IMR-90 (cell line): ENCODE data around the gene FBXO3. TPM values are rescaled to one million over a fixed set of nuclear protein-coding genes. Genes with fewer than 3 reads are reported as not detected.

Experiments
- ATAC-seq: fragments of 200-7000 bp; cut with Tn5 transposase; 2 replicates; pipeline ENCODE4 v1.9.1; 2020; ENCODE audit warnings: low read depth, mild to moderate bottlenecking, moderate library complexity
- BruUV-seq: library from RNA; stranded (reverse); fragments of 400-500 nt; replicated peaks from 2 replicates; lab custom pipeline; 2021; lab: Mats Ljungman, UMichigan
- CTCF ChIA-PET: fragments of 300-600 bp; formaldehyde crosslinking; extraction: SDS; loops from one replicate; lab custom pipeline; 2021; ENCODE audit warnings: antibody characterized with exemption; lab: Yijun Ruan, JAX
- POLR2A ChIA-PET: fragments of 300-600 bp; sonication (Branson Sonifier 250); formaldehyde crosslinking; loops from one replicate; lab custom pipeline; 2022; ENCODE audit warnings: antibody characterized with exemption; ENCODE audit not compliant: unreplicated experiment; lab: Charles Lee
- DNase-seq: peaks from one replicate; pipeline ENCODE4 v3.0.0; 2013
- H2AFZ ChIP-seq: replicated peaks from 2 replicates; pipeline ENCODE3; 2013; ENCODE audit warnings: low read length, mild to moderate bottlenecking; ENCODE audit not compliant: poor library complexity
- H2AK5ac ChIP-seq: 2 replicates; pipeline ENCODE4 v1.6.1; 2013; ENCODE audit warnings: low read depth, low read length, inconsistent platforms
- H2AK9ac ChIP-seq: replicated peaks from 2 replicates; pipeline ENCODE3; 2013; ENCODE audit warnings: mild to moderate bottlenecking, low read depth, low read length, moderate library complexity; ENCODE audit not compliant: poor library complexity
- H2BK120ac ChIP-seq: 2 replicates; pipeline ENCODE4 v1.6.1; 2013; ENCODE audit warnings: low read depth, low read length, inconsistent platforms
- H2BK15ac ChIP-seq: 3 replicates; pipeline ENCODE4 v1.6.1; 2013; ENCODE audit warnings: low read depth, low read length, inconsistent platforms
- H2BK20ac ChIP-seq: 2 replicates; pipeline ENCODE4 v1.6.1; 2013; ENCODE audit warnings: low read depth, mild to moderate bottlenecking, inconsistent platforms, low read length, moderate library complexity
- H2BK5ac ChIP-seq: 2 replicates; pipeline ENCODE4 v1.6.1; 2013; ENCODE audit warnings: mild to moderate bottlenecking, low read depth, low read length, inconsistent platforms; ENCODE audit not compliant: poor library complexity, severe bottlenecking
- H3K14ac ChIP-seq: replicated peaks from 2 replicates; pipeline ENCODE4 v1.6.1; 2013; ENCODE audit warnings: low read depth, low read length, inconsistent platforms
- H3K18ac ChIP-seq: 2 replicates; pipeline ENCODE4 v1.6.1; 2013; ENCODE audit warnings: low read depth, low read length, control low read depth
- H3K23ac ChIP-seq: 2 replicates; pipeline ENCODE4 v1.6.1; 2013; ENCODE audit warnings: low read depth, low read length, inconsistent platforms
- H3K27ac ChIP-seq: 2 replicates; pipeline ENCODE4 v1.5.1; 2013; ENCODE audit warnings: mild to moderate bottlenecking, control low read depth, low read length; ENCODE audit not compliant: insufficient read depth
- H3K27me3 ChIP-seq: 2 replicates; pipeline ENCODE4 v1.6.1; 2013; ENCODE audit warnings: low read length; ENCODE audit not compliant: control insufficient read depth, insufficient read depth
- H3K36me3 ChIP-seq: 2 replicates; pipeline ENCODE4 v1.6.1; 2013; ENCODE audit warnings: low read length, mixed read lengths; ENCODE audit not compliant: control insufficient read depth, insufficient read depth
- H3K4ac ChIP-seq: 2 replicates; pipeline ENCODE4 v1.6.1; 2013; ENCODE audit warnings: low read depth, low read length, inconsistent platforms
- H3K4me1 ChIP-seq: 2 replicates; pipeline ENCODE4 v1.6.1; 2013; ENCODE audit warnings: low read length, mixed read lengths; ENCODE audit not compliant: control insufficient read depth, insufficient read depth
- H3K4me2 ChIP-seq: 2 replicates; pipeline ENCODE4 v1.6.1; 2013; ENCODE audit warnings: low read depth, mild to moderate bottlenecking, control low read depth, low read length, moderate library complexity
- H3K4me3 ChIP-seq: 2 replicates; pipeline ENCODE4 v1.5.1; 2013; ENCODE audit warnings: low read depth, mild to moderate bottlenecking, control low read depth, low read length, moderate library complexity; ENCODE audit not compliant: insufficient read depth
- H3K56ac ChIP-seq: 2 replicates; pipeline ENCODE4 v1.6.1; 2013; ENCODE audit warnings: low read length, inconsistent platforms; ENCODE audit not compliant: insufficient read depth; ENCODE audit errors: extremely low read depth
- H3K79me1 ChIP-seq, 2 experiments: 2 replicates each; pipeline ENCODE4 v1.6.1; 2013; ENCODE audit warnings: low read length in 2 of 2, inconsistent platforms in 1 of 2, low read depth in 1 of 2
- H3K9ac ChIP-seq: 2 replicates; pipeline ENCODE4 v1.6.1; 2013; ENCODE audit warnings: low read depth, low read length, control low read depth
- H3K9me1 ChIP-seq: 2 replicates; pipeline ENCODE4 v1.6.1; 2013; ENCODE audit warnings: low read length, inconsistent platforms; ENCODE audit not compliant: insufficient read depth
- H3K9me3 ChIP-seq: 2 replicates; pipeline ENCODE4 v1.6.1; 2013; ENCODE audit warnings: low read length; ENCODE audit not compliant: control insufficient read depth, insufficient read depth
- H4K20me1 ChIP-seq: 2 replicates; pipeline ENCODE4 v1.6.1; 2013; ENCODE audit warnings: low read length, inconsistent platforms; ENCODE audit not compliant: insufficient read depth
- H4K5ac ChIP-seq: 2 replicates; pipeline ENCODE4 v1.6.1; 2013; ENCODE audit warnings: mild to moderate bottlenecking, low read depth, low read length, control low read depth
- H4K8ac ChIP-seq, 2 experiments: 2 replicates each; pipeline ENCODE4 v1.6.1; 2013; ENCODE audit warnings: low read depth in 2 of 2, low read length in 2 of 2, control low read depth in 1 of 2, inconsistent platforms in 1 of 2
- H4K91ac ChIP-seq: 2 replicates; pipeline ENCODE4 v1.6.1; 2013; ENCODE audit warnings: low read depth, low read length, inconsistent platforms; ENCODE audit not compliant: insufficient read depth
- CEBPB ChIP-seq: IDR thresholded peaks from 2 replicates; pipeline ENCODE4 v1.6.1; 2012; ENCODE audit warnings: low read depth, low read length, improper control_type of control experiment
- SMC3 ChIP-seq: fragments of 150-350 bp; IDR thresholded peaks from 2 replicates; pipeline ENCODE4 v1.6.1; 2016; ENCODE audit warnings: low read depth, mild to moderate bottlenecking, antibody characterized with exemption, low read length, moderate library complexity
- WGBS, 2 experiments: methylation state at CpG; one replicate each; pipeline versions ENCODE4 v1.1.5 to v1.1.7; 2013; ENCODE audit warnings: missing lambda C conversion rate in 2 of 2; ENCODE audit not compliant: insufficient read length in 1 of 2; ENCODE audit errors: extremely low coverage in 2 of 2; 5-methylcytosine and 5-hydroxymethylcytosine counted together
- dilution Hi-C: fragments of 300-500 bp; cut with HindIII; formaldehyde crosslinking; loops from one replicate; pipeline ENCODE4 v1.14.3; 2018; ENCODE audit warnings: low sequenced_read_pairs; ENCODE audit not compliant: unreplicated experiment
- in situ Hi-C: fragments of 300-500 bp; cut with MboI; formaldehyde crosslinking; loops from 3 replicates; pipeline ENCODE4 v1.14.3; 2019; ENCODE audit warnings: low sequenced_read_pairs, inconsistent platforms, mixed read lengths
- intact Hi-C: fragments of 100-400 bp; cut with micrococcal nuclease; formaldehyde crosslinking; loops from 2 replicates; pipeline ENCODE4 v1.10.0; 2022
- polyA plus RNA-seq, 3 experiments: library from polyadenylated mRNA; depleted of rRNA; stranded (reverse); fragments of >200 nt; gene quantifications; 2 replicates each; pipeline ENCODE4 v1.2.3, GENCODE V29; 2012; ENCODE audit warnings: low replicate concordance in 1 of 3
- total RNA-seq: library from RNA; depleted of rRNA; stranded (reverse); fragments of >200 nt; gene quantifications from 2 replicates; pipeline ENCODE4 v1.2.3, GENCODE V29; 2012

Gene FBXO3
- total and polyA plus RNA-seq, 2 of the 4 experiments (the other 2 are of a cell fraction), result 26.2 to 51.1 TPM

DNA sequence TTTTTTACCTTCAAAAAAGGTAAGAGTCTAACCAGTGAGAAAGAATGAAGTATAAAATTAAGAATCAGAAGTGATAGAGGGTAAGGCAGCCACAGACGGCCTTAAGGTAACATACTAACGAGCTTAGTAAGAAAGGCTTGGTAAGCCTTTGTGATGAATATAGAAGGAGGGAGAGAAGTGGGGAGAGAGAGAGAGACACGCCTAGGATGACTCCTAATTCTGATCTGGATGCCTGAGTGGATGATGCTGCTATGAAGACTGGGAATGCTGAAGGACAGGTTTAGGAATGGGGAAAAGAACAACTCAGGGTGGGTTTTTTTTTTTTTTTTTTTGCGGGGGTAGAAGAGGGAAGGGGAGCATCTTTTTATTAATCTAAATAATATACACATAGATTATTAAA is 4.8 kb downstream of the FBXO3 start:
- dilution Hi-C loops, result no loop called here
- Histone ChIP-seq H4K20me1 (peaks cover 8% of the 10 kb centered on the region; the same call in 1 of the 2 replicates), H3K36me3 (peaks cover 13% of the 10 kb centered on the region), H2AK9ac (no peak overlapping the region), H2BK15ac (no peak overlapping the region), H3K4me3 (no peak overlapping the region), H3K56ac (no peak overlapping the region), H3K27ac (no peak overlapping the region), H3K23ac (no peak overlapping the region), H2AFZ (no peak overlapping the region), H4K91ac (no peak overlapping the region), H2BK20ac (no peak overlapping the region), H3K9me1 (peaks cover 13% of the 10 kb centered on the region), H3K4me2 (no peak overlapping the region), H3K79me1 (peaks cover 15 to 27% of the 10 kb centered on the region in 2 experiments), H4K5ac (no peak overlapping the region), H2AK5ac (no peak overlapping the region), H3K4ac (no peak overlapping the region), H3K14ac (no peak overlapping the region), H3K4me1 (peaks cover 4% of the 10 kb centered on the region; the same call in 1 of the 2 replicates), H2BK5ac (no peak overlapping the region), H4K8ac (no peak overlapping the region), H3K9me3 (no peaks in the 10 kb centered on the region), H3K18ac (no peak overlapping the region), H2BK120ac (no peak overlapping the region), H3K27me3 (no peaks in the 10 kb centered on the region), H3K9ac (no peak overlapping the region)
- no peak for ATAC-seq
- 100% methylated on average over 2 of the region's 4 CpGs; no CpG with 5 or more reads in 1 of the 2 experiments for WGBS, 2 experiments
- in situ Hi-C loops, result no loop called here
- DNase-seq, result no peak
- no TSS peak for BruUV-seq
- POLR2A ChIA-PET, result interaction anchor here (0.5 kb wide), 1 partner anchor 33 kb away, joined by 11 read pairs; no protein-coding TSS in a partner anchor
- CTCF ChIA-PET, result interaction anchor here (0.6 kb wide), 1 partner anchor 48 kb away, joined by 3 read pairs; no protein-coding TSS in a partner anchor
- no peak for TF ChIP-seq SMC3
- TF ChIP-seq CEBPB, result no peak
- intact Hi-C loops, result no loop called here
